ENCODE results near the gene PRKN. TPM values are rescaled to one million over a fixed set of nuclear protein-coding genes. Genes with fewer than 3 reads are reported as not detected.

The PRKN gene
- total and polyA plus RNA-seq, 2 donors (not counting 1 experiment from before 2014, with no cell fraction given): 0.43 to 4.6 TPM

DNA sequence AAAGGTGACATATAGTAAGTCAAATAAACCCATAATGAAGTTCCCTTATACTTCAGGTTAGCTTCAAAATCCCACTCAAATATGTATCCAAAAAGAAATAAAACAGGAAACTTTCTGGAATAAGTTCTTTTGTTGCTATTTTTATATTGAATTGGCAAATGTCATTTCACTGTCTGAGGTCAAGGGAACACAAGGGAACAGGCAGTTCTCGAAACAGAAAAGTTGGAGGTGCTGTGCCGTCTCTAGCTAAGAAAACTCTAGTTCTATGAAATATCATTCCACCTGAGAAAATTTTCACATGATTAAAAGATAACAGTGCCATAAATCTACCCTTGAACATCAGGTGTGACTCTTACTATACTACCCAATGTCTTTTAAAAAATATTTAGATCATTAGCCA is 358.5 kb downstream of the PRKN start:
- H4K20me1 ChIP-seq (ENCODE audit: control insufficient read depth, extremely low read depth, insufficient read depth, low read length): no peaks in the 10 kb centered on the region
- no peak for DNase-seq (ENCODE audit: low read depth in 2 of 2)
- H3K27me3 ChIP-seq (ENCODE audit: control insufficient read depth, insufficient read depth, low read length): no peaks in the 10 kb centered on the region
- H3K9me3 ChIP-seq (ENCODE audit: control insufficient read depth, insufficient read depth, low read depth, low read length): no peaks in the 10 kb centered on the region
- H3K4me3 ChIP-seq (replicated peaks in 1 of 4; ENCODE audit: control extremely low read depth in 1 of 4, insufficient read depth in 1 of 4, low read depth in 3 of 4, low read length in 4 of 4): no peak overlapping the region
- no peak overlapping the region for H2AFZ ChIP-seq (ENCODE audit: low read length)
- H3K9ac ChIP-seq (ENCODE audit: insufficient read depth, low read length): no peak overlapping the region
- no peaks in the 10 kb centered on the region for H3K36me3 ChIP-seq (ENCODE audit: control insufficient read depth, insufficient read depth, low read length)
- H3K4me2 ChIP-seq (ENCODE audit: extremely low read depth, insufficient read depth, low read length): no peak overlapping the region
- no peaks in the 10 kb centered on the region for H3K79me2 ChIP-seq (ENCODE audit: control insufficient read depth, insufficient read depth, low read length)
- no peak overlapping the region for H3K27ac ChIP-seq (ENCODE audit: insufficient read depth, low read length)
- no peaks in the 10 kb centered on the region for H3K4me1 ChIP-seq (ENCODE audit: control insufficient read depth, extremely low read depth, insufficient read depth, low read length)
- TF ChIP-seq, protein P1, sequence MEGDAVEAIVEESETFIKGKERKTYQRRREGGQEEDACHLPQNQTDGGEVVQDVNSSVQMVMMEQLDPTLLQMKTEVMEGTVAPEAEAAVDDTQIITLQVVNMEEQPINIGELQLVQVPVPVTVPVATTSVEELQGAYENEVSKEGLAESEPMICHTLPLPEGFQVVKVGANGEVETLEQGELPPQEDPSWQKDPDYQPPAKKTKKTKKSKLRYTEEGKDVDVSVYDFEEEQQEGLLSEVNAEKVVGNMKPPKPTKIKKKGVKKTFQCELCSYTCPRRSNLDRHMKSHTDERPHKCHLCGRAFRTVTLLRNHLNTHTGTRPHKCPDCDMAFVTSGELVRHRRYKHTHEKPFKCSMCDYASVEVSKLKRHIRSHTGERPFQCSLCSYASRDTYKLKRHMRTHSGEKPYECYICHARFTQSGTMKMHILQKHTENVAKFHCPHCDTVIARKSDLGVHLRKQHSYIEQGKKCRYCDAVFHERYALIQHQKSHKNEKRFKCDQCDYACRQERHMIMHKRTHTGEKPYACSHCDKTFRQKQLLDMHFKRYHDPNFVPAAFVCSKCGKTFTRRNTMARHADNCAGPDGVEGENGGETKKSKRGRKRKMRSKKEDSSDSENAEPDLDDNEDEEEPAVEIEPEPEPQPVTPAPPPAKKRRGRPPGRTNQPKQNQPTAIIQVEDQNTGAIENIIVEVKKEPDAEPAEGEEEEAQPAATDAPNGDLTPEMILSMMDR (conservative IDR thresholded peaks at IDR 0.05 in 1 of 2, IDR thresholded peaks at IDR 0.05 in 1 of 2; ENCODE audit: low read depth in 1 of 2, low read length in 2 of 2): no peak
- TF ChIP-seq EZH2 (IDR thresholded peaks at IDR 0.05; ENCODE audit: low read length, missing control alignments): no peak

DNA sequence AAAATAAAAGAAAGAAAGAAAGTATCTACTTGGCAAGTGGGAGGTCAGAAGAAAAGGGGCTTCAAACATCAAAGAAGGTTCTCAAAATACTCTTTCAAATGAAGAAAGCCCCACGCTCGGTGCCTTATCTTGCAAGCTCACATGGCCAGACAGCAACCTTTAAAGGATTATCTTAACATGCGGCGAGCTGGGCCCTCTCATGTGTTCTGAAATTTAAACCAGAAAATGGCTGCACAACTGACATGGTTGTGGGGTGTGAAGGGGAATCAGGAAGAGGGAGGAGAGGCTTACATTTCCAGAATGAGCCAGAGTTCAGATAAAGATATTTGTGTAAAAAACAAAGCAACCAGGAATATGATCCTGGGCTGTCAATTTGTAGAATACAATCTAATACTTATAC is 363.1 kb downstream of the PRKN start:
- TF ChIP-seq EZH2 (IDR thresholded peaks at IDR 0.05; ENCODE audit: low read length, missing control alignments): no peak
- TF ChIP-seq, protein P1 (conservative IDR thresholded peaks at IDR 0.05 in 1 of 2, IDR thresholded peaks at IDR 0.05 in 1 of 2; ENCODE audit: low read depth in 1 of 2, low read length in 2 of 2): no peak
- no peaks in the 10 kb centered on the region for H3K79me2 ChIP-seq (ENCODE audit: control insufficient read depth, insufficient read depth, low read length)
- H2AFZ ChIP-seq (ENCODE audit: low read length): no peak overlapping the region
- H3K36me3 ChIP-seq (ENCODE audit: control insufficient read depth, insufficient read depth, low read length): no peaks in the 10 kb centered on the region
- no peak overlapping the region for H3K27ac ChIP-seq (ENCODE audit: insufficient read depth, low read length)
- no peaks in the 10 kb centered on the region for H3K4me1 ChIP-seq (ENCODE audit: control insufficient read depth, extremely low read depth, insufficient read depth, low read length)
- H3K9ac ChIP-seq (ENCODE audit: insufficient read depth, low read length): no peak overlapping the region
- no peaks in the 10 kb centered on the region for H3K27me3 ChIP-seq (ENCODE audit: control insufficient read depth, insufficient read depth, low read length)
- DNase-seq (ENCODE audit: low read depth in 2 of 2): no peak
- H3K4me2 ChIP-seq (ENCODE audit: extremely low read depth, insufficient read depth, low read length): no peak overlapping the region
- H3K9me3 ChIP-seq (ENCODE audit: control insufficient read depth, insufficient read depth, low read depth, low read length): no peaks in the 10 kb centered on the region
- no peaks in the 10 kb centered on the region for H4K20me1 ChIP-seq (ENCODE audit: control insufficient read depth, extremely low read depth, insufficient read depth, low read length)
- H3K4me3 ChIP-seq (replicated peaks in 1 of 4; ENCODE audit: control extremely low read depth in 1 of 4, insufficient read depth in 1 of 4, low read depth in 3 of 4, low read length in 4 of 4): no peak overlapping the region

DNA sequence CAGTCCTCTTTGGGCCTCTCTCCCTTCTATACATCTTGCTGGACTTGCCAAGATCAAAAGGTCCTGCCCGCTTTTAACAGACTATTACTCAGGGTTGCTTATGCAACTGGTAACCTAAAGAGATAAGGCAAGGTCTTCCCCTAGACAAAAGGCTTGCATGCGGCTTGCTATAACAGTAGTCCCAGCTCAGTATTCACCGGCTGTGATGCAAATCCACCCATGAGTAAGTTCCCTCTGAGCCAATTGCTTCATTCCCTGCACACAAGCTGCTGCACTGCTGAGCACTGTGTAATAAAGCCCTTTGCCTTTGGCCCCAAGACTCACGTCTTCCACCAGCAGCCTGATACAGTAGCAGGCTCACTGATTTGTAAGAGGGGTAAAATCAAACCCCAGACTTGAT is 363.8 kb downstream of the PRKN start:
- Histone ChIP-seq H3K4me2 (ENCODE audit: extremely low read depth, insufficient read depth, low read length) (no peak overlapping the region), H3K79me2 (ENCODE audit: control insufficient read depth, insufficient read depth, low read length) (no peaks in the 10 kb centered on the region), H3K9me3 (ENCODE audit: control insufficient read depth, insufficient read depth, low read depth, low read length) (no peaks in the 10 kb centered on the region), H3K9ac (ENCODE audit: insufficient read depth, low read length) (no peak overlapping the region), H3K4me3 (replicated peaks in 1 of 4; ENCODE audit: control extremely low read depth in 1 of 4, insufficient read depth in 1 of 4, low read depth in 3 of 4, low read length in 4 of 4) (no peak overlapping the region), H3K27me3 (ENCODE audit: control insufficient read depth, insufficient read depth, low read length) (no peaks in the 10 kb centered on the region), H4K20me1 (ENCODE audit: control insufficient read depth, extremely low read depth, insufficient read depth, low read length) (no peaks in the 10 kb centered on the region), H2AFZ (ENCODE audit: low read length) (no peak overlapping the region), H3K4me1 (ENCODE audit: control insufficient read depth, extremely low read depth, insufficient read depth, low read length) (no peaks in the 10 kb centered on the region), H3K27ac (ENCODE audit: insufficient read depth, low read length) (no peak overlapping the region), H3K36me3 (ENCODE audit: control insufficient read depth, insufficient read depth, low read length) (no peaks in the 10 kb centered on the region)
- no peak for TF ChIP-seq EZH2 (IDR thresholded peaks at IDR 0.05; ENCODE audit: low read length, missing control alignments)
- TF ChIP-seq, protein P1 (conservative IDR thresholded peaks at IDR 0.05 in 1 of 2, IDR thresholded peaks at IDR 0.05 in 1 of 2; ENCODE audit: low read depth in 1 of 2, low read length in 2 of 2): no peak
- DNase-seq (ENCODE audit: low read depth in 2 of 2): peak in 1 of 2 donors; percentile 76

All from fibroblast of lung (primary cell).